Smooth muscle cell of bladder (primary cell): ENCODE measurements around the gene SLC34A3. TPM values are rescaled to one million over a fixed set of nuclear protein-coding genes. Genes with fewer than 3 reads are reported as not detected.

Experiments used
- total RNA-seq: library from RNA; depleted of rRNA; stranded (reverse); fragments of >200 nt; gene quantifications from 2 replicates; pipeline ENCODE4 v1.2.3, GENCODE V29; 2014

The SLC34A3 gene
- not detected in 2 replicates for total RNA-seq

GRCh38 chr9:137230705-137231371 lies at the start of gene SLC34A3:
Gene SLC34A3 (plus strand): TSS chr9:137230901. CDS start chr9:137231703, 802 bp downstream.

GRCh38 chr9:137188490-137189296 lies 42.0 kb upstream of the SLC34A3 start, which contains the start of the genes ANAPC2 and SSNA1:
Gene ANAPC2 (minus strand): TSS chr9:137188560. CDS start chr9:137188532, 28 bp downstream.
Gene SSNA1 (plus strand): TSS chr9:137188676. CDS start chr9:137188727, 51 bp downstream.

GRCh38 chr9:137200311-137201204 lies 30.1 kb upstream of the SLC34A3 start, which contains the start of gene TPRN:
Gene TPRN (minus strand): TSS chr9:137200741. CDS start chr9:137200711, 30 bp downstream.

GRCh38 chr9:137205126-137206069 lies 25.3 kb upstream of the SLC34A3 start, which contains the start of the genes NDOR1 and TMEM203:
Gene NDOR1 (plus strand): TSS chr9:137205700. CDS start chr9:137205778, 78 bp downstream.
Gene TMEM203 (minus strand): TSS chr9:137205648. CDS start chr9:137205414, 234 bp downstream.

GRCh38 chr9:137222190-137223077 lies 8.3 kb upstream of the SLC34A3 start, which contains the start of gene RNF208:
Gene RNF208 (minus strand): TSS chr9:137222240. CDS start chr9:137221212, 1,028 bp downstream.

GRCh38 chr9:137224830-137225694 lies 5.6 kb upstream of the SLC34A3 start, which contains the start of gene CYSRT1:
Gene CYSRT1 (plus strand): TSS chr9:137225174. CDS start chr9:137225622, 448 bp downstream.

GRCh38 chr9:137227054-137227852 lies 3.4 kb upstream of the SLC34A3 start, which contains the start of gene RNF224:
Gene RNF224 (plus strand): TSS chr9:137227502. CDS start chr9:137228336, 834 bp downstream.

GRCh38 chr9:137240841-137241489 lies 10.3 kb downstream of the SLC34A3 start, which contains the start of gene TUBB4B:
Gene TUBB4B (plus strand): TSS chr9:137241287. CDS start chr9:137241361, 74 bp downstream.

GRCh38 chr9:137251194-137251461 lies 20.4 kb downstream of the SLC34A3 start, which contains the start of gene STPG3:
Gene STPG3 (plus strand): TSS chr9:137251286. CDS start chr9:137251287, 1 bp downstream.

GRCh38 chr9:137254624-137255447 lies 24.1 kb downstream of the SLC34A3 start, which contains the start of gene NELFB:
Gene NELFB (plus strand): TSS chr9:137255327.

GRCh38 chr9:137277329-137278041 lies 46.8 kb downstream of the SLC34A3 start, which contains the start of gene TOR4A:
Gene TOR4A (plus strand): TSS chr9:137277726. CDS start chr9:137278690, 964 bp downstream.

